ENCODE data around the gene ZNF488.
"Not testable (repeated sequence)": the region's sequence is repeated elsewhere in the genome, so short reads cannot be mapped to it uniquely, and the experiment has no call there.

ZNF488 gene, protein sequence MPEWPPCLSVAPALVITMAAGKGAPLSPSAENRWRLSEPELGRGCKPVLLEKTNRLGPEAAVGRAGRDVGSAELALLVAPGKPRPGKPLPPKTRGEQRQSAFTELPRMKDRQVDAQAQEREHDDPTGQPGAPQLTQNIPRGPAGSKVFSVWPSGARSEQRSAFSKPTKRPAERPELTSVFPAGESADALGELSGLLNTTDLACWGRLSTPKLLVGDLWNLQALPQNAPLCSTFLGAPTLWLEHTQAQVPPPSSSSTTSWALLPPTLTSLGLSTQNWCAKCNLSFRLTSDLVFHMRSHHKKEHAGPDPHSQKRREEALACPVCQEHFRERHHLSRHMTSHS

DNA sequence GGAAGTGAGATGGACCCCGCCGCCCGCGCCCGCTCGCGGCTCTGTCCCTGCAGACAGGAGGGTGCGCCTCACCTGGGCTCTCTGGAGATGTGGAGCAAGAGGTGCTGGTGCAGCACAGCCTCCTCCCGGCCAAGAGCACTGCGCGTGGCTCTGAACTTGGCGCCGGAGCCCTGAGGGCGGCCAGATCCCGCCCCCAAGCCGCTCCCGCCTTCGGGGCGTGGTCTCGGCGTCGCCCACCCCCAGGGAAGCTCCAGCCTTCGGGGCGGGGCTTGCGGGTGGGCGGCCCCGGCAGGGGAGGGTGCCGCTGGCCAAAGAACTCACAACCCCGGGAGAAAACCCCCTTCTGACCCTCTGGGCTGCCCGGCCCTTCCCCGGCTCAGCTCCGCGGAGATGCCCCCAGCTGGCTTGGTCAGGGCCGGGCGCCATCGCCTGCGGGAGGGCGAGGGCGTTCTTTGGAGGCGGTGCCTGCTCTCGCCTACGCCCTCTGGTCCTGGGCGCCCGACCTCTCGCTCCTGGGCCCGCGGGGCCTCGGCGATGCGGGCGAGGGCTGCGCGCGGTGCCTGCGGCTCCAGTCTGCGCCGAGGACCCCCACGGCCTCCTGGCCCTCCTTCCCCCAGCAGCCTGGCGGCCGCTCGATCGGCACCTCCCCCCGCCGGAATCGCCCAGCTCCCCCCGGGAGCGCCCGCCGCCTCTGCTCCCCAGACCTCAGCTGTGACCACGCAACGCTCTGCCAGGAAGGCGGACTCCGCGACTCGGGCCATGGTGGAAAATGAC lies at the start of gene ZNF488:
Gene ZNF488 (minus strand): TSS at position 146 of the 774 bp plus-strand sequence. CDS start 15,464 bp downstream, outside the sequence.
- DNase-seq = peak; percentile 16 to 71 (median 31)

DNA sequence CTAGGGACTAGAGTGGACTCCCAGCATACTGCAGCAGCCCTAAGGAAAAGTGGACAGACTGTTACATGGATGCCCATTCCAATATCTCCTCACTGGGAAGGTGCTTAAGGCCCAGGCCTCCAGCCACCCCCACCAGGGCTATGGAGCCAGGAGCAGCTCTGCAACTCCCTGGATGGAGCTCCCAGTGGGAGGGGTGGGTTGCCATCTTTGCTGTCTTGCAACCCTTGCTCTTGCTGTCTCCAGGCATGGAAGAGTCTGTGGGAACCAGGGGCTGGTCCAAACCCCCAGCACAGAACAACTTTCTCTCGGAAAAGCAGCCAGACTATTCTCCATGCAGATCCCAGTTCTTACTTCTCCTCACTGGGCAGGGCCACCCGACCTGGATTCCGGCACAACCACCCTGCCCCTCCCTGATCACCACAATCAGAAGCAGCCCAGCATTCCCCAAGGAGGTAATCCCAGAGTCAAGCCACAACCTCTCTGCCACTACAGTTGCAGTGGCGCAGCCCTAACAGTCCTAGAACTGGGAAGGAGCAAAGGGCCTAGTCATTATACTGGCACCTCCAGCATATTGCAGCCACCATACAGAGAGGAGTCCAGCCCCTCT lies 41.8 kb upstream of the ZNF488 start:
- no peak for DNase-seq

DNA sequence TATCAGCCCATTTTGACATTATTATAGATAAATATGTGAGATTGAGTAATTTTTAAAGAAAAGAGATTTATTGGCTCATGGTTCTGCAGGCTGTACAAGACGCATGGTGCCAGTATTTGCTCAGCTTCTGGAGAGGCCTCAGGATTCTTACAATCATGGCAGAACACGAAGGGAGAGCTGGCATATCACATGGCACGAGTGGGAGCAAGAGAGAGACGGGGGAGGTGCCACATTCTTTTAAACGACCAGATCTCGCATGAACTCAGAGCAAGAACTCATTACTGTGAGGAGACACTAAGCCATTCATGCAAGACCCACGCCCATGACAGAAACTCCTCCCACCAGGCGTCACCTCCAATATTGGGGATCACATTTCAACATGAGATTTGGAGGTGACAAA lies 40.1 kb upstream of the ZNF488 start:
- DNase-seq = no peak

DNA sequence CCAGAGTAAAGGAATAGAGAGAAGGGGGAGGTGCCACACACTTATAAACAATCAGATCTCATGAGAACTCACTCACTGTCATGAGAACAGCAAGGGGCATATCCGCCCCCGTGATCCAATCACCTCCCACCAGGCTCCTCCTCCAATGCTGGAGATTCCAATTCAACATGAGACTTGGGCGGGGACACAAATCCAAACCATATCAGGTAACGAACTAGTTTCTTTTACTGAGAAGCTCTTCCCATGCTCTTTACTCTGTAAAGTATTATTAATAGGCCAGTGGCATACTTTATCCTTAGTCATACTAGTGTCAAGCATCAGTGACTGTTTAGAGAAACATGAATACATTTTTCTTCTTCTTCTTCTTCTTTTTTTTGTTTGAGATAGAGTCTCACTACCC lies 39.4 kb upstream of the ZNF488 start:
- no peak for DNase-seq

DNA sequence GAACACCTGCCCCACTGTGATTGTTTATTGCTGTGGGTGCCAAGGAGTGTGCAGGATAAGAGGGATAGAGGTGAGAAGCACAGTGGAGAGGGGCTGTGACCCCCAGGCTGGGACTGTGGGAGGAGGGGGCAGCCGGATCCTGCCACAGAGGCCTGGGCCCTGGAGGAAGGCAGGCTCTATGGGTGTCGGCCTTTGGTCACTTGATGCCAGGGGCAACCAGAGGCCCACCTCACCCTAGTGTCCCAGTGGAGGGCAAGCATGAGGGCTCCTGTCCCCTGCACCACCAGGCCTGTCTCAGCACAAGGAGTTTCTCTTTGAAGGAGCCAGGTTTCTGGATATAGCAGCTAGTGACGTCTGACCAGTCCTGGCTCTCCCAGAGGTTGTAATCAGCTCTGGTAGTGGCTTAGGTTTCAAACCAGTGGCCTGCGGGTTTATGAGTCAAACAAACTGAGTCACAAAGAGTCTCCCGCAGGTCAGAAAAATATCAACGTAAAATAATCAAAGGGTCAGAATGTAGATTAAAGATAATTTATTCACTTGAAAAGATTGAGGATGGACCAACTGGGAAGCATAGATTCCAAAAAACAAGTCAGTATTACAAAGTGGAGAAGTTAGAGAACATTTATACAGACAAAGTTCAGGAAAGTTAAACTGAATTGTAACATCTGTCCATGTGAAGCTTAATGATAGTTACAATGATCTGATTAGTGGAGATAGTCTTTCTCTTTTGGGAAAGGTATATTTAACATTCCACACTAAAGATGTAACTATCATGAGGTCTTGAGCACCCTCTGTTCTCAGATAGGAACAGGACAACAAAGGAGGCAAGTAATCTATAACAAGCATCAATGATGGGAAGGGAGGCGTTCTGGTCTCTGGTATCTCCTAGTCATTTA lies 37.2 kb upstream of the ZNF488 start:
- DNase-seq = no peak

DNA sequence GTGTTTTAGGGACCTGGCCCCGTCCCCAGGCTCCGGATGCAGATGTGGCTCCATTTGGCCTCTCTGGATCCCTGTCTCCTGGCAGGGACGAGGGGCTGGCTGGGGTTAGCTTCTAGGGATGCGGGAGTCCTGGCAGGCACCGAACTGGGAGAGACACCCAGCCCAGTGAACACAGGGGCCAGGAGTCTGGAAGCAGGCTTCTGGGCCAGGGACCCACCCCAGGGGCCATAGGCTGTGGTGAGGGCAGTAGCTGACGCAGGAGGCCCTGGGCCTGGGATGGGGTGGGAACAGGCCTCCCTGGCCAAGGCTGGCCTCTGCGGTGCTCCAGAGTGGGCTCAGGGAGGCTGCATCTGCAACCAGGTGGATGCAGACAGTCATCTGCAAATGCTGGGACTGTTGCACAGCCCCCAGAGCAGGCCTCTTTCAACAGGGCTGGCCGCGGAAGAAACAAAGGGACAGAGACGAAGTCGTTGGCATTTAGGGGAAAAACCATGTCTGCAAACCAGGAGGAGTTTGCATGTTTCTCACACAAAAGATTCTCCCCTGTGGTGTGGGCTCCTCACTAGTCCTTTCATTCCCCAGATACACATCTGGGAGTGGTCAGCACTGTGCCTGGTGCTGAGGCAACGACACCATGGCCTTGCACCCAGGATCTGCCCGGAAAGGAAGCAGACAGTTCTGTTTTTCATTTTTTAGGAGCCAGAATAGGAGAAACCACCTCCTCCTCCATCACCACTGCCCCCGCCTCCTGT lies 36.4 kb upstream of the ZNF488 start:
- no peak for DNase-seq

DNA sequence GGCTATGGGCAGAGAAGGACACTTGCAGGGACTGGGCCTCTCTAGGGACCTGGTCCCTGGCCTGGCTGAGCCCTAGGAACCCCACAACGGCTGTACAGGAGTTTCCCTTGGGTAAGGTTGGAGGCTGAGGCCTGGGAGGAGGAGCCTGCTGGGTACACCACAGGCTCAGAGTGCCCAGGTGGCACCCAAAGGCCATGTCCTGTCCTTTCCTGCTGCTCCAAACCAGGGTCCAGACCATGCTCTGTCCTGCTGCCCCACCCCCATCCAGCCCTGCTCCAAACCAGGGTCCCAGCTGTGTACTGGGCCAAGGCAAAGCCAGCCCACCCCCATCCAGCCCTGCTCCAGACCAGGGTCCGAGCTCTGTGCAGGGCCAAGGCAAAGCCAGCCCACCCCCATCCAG lies 35.3 kb upstream of the ZNF488 start:
- no peak for DNase-seq

DNA sequence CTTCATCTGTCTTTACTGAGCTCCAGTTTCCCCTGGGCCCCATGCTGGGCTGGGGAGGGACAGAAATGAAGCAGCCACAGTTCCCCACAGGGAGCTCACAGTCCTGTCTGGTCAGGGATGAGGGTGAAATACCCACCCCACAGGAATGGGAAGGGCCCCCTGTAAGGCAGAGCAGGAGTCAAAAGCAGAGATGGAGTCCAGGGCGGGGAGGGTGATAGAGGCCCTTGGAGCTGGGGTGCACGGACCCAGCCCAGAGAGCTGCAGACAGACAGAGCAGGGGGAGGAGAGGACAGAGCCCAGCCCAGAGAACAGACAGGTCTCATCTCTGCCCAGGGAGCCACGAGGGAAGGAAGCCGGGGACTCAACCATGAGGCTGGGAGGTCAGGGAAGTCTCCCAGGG lies 34.9 kb upstream of the ZNF488 start:
- DNase-seq = no peak

DNA sequence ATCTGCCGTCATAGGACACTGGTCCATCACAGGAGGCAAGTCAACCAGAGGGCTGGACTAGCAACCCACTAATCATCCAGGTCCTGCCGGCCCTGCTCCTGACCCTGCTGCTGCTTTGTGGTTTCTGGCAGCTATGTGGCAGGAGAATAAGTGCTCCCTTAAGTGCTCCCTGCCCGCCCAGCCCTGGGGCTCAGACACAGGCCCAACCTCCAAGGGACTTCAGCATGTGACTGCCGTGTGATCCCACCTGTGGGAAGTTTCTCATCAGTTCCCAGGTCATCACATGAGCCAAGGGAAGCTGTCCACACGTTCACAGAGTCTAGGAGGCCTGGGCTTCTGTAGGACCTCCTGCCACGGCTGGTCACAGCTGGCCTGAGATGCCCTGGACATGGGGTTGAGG lies 34.2 kb upstream of the ZNF488 start:
- DNase-seq = no peak

DNA sequence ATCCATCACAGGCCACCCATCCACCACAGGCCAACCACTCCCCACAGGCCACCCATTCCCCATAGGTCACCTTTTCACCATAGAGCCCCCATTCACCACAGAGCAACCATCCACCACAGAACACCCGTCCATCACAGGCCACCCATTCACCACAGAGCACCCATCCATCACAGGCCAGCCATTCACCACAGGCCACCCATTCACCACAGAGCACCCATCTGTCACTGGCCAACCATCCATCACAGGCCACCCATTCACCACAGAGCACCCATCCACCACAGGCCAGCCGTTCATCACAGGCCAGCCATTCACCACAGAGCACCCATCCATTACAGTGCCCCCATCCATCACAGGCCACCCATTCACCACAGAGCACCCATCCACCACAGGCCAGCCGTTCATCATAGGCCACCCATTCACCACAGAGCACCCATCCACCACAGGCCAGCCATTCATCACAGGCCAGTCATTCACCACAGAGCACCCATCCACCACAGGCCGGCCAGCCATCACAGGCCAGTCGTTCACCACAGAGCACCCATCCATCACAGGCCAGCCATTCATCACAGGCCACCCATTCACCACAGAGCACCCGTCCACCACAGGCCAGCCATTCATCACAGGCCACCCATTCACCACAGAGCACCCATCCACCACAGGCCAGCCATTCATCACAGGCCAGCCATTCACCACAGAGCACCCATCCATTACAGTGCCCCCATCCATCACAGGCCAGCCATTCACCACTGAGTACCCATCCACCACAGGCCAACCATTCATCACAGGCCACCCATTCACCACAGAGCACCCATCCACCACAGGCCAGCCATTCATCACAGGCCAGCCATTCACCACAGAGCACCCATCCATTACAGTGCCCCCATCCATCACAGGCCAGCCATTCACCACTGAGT lies 32.5 kb upstream of the ZNF488 start:
- not testable (repeated sequence) for DNase-seq

DNA sequence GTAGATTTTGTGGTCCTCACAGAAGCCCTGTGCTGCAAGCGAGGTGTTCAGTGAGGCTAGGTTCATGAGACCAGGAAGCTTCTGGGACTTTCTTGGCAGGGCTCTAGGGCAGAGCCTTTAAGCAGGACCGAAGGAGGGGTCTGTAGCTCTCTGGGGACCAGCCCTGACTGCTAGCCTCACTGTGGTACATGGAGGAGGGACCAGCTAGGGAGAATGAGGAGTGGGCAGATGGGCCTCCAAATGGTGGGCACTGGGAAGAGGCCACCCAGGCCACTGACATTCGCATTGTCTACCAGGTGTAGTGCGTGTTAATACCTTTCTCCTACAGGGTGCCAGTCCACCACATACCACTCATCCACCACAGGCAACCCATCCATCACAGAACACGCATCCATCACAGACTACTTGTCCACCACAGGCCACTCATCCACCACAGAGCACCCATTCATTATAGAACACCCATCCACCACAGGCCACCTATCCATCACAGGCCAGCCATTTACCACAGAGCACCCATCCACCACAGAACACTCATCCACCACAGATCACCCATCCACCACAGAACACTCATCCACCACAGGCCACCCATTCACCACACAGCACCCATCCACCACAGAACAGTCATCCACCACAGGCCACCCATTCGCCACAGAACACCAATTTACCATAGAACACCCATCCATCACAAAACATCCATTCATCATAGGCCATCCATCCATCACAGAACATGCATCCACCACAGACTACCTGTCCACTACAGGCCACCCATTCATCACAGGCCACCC lies 31.6 kb upstream of the ZNF488 start:
- DNase-seq = no peak

DNA sequence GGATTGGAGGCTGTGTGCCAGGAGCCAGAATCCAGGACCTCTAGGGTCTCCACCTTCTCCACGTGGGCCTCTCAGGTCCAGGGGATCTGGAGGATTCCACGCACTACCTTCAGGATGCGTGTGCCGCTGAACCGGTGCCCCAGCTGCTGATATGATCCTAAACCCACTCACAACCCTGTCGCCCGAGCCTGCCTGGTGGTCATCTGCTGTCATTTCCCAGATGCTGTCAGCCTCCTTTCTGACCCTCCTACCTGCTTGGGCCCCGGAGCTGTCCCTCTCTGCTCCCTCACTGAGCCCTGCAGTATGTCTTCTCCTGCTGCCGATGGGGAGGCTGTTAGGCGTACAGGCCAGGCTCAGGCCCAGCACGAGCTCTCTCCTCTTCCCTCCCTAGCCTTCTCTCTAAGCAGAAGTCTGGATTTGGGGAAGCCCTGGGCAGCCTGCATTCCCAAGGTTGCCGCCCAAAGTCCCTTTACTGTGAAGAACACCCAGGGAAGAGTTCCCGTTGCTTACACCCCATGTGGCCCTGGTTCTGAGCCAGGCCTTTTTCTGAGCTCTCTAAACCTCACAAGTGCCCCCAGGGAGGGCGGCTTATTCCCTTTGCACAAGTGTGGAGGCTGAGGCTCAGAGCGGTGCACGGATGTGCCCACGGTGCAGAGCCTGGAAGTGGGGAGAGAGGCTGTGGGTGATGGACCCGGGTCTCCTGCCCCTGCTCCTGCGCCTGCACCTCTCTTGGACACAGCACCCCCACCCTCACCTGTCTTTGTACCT lies 30.8 kb upstream of the ZNF488 start:
- DNase-seq = no peak

DNA sequence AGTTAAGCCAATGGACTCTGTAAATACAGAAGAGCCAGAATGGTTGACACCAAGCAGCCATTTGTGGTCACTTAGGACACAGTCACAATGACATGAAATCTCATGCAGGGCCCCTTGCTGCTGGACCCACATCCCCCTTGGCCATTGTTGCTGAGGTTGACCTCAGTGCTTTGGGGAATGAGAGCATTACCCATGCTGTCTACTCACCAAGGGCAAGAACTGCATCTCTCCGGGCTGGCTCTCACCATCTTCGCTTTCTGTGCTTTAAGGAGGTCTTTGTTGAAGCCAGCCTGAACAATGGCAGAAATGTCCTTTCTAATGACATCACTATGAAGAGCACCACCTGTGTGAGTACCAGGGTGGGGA lies 30.1 kb upstream of the ZNF488 start:
- DNase-seq = no peak

DNA sequence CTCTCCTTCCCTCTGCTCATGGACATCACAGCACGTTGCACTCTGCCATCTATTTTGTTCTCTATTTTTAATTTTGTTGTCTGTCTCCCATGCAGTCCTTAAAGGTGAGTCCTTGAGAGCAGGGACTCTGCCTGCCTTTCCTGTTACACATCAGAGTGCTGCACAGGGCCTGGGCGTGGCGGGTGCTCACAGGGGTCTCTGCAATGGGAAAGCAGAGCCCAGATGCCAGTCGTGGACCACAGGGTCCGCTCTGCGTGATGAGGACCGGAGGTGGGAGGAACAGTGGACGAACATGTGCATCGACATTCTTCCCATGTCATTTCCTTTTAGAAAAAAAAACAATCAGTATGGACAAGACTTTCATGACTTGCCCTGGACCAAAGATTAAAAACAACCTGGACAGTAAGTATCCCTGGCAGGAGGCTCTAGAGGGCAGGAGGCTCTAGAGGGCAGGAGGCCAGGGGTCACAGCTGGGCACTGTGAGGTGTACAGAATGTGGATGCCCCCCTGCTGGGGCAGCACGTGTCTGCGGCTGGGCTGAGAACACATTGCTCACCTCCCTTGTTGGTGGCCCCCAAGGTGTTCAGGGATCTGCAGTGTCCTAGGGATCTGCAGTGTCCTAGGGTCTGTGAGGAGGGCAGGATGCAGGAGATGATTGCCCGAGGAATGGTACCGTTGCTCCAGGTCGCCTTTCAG lies 29.6 kb upstream of the ZNF488 start:
- no peak for DNase-seq

DNA sequence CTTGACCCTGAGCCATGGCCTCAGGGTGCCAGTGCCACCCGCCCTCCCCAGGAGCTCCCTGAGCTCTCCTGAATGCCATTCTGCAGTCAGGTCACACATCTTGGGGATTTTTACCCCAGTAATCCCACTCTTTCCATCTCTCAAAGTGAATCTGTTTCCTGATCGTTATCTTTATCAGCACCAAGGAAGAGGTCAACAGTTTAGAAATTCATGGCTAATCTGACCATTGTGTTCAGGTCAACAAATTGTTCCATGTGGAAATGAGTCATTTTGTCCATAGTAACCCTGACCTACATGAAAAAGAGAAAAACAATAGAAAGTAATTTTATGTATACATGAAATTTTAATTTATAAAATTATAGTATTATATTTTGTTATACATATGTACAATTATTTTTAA lies 28.8 kb upstream of the ZNF488 start:
- no peak for DNase-seq

DNA sequence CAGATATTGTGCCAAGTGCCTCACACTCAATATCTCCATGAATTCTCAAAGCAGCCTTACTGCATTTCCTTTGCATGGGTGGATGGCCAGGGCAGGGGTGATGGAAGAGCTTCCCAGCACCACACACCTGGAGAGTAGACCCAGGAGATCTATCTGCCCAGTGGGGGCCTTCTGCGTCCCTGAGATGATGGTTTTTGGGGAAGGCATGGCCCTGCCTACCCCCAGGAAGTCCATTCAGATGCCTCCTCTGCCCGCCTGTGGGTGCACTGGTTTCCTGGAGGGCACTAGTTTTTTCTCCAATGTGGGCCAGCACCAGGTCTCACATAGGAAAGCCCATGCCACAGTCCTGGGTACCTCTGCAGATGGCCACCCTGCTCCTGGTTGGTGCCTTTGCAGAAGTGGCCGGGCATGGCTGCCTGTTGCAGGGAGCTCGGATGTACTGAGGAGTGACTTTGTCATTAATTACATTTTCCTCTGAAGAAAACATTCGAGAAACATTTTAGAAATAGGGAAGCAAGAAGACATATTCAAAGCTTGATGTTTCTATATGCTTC lies 28.2 kb upstream of the ZNF488 start:
- DNase-seq = no peak

DNA sequence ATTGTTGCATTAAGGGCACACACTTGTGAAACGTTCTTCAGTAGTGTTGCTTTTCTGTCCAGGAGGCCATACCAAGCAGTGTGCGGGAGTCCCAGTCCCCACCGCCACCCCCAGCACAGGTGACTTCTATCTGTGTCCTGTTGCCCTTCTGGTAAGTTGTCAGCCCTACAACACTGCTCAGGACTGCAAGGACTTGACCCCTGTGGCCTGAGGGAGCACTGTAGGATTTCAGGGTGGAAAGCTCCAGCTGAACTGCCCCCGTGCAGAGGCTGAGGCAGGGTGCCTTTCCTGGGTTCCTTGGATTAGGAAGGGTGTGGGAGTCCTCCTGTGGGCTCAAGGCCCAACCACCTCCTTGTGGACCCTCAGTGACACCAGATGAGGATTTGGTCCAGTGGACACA lies 26.8 kb upstream of the ZNF488 start:
- no peak for DNase-seq

DNA sequence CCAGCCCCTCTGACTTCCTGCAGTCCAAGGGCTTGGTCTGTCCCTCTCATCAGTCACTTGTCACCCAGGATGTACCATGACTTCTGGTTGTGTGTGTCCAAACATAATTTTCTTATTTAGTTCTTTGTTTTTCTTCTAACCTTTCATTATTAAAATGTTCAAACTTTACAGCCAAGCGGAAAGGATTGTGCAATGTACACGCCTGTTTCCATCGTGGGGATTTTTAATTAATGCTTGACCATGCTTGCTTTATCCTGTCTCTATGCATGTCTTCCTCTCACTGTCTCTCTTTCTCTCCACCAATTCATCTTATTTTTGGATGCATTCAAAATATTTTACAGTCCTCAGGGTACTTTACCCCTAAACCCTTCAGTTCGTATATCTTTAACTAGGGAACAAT lies 26.2 kb upstream of the ZNF488 start:
- no peak for DNase-seq

DNA sequence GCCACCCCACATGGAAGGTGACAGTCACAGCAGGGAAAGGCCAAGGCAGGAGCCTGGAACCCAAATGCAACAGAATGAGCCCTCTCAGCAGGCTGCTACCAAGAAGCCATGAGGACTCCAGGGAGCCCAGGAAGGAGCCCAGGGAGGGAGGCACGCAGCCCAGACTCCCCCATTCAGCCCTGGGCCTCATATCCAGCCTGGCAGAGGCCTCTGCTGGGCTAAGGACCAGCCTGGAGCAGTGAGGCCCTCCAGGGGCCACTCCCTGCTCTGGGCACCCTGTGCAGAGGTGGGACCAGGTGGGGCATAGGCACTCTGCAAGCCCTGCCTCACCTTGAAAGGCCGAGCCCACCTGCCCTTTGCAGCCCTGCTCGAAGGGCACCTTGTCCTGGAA lies 25.8 kb upstream of the ZNF488 start:
- no peak for DNase-seq
